Measurements from ENCODE around the gene METTL16. TPM values are rescaled to one million over a fixed set of nuclear protein-coding genes. Genes with fewer than 3 reads are reported as not detected.
"Not testable (repeated sequence)": the region's sequence is repeated elsewhere in the genome, so short reads cannot be mapped to it uniquely, and the experiment has no call there.

Gene METTL16
- total RNA-seq, 2 donors from 2014 or later, result 46.6 to 47.9 TPM

DNA sequence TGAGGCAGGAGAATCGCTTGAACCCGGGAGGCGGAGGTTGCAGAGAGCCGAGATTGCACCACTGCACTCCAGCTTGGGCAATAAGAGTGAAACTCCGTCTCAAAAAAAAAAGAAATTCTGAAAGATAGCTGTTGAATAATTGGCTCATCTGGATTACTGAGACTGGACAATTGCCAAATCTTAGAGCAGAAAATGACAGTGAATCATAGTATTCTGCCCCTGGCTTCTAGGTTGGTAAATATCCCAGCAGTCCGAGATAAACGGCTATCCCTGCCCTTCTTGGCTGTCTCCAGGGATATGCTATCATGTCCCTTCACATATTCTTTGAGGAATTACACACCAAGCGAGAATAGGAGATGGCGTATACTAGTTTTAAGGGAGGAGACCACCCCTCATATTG lies 35.5 kb upstream of the METTL16 start:
- Histone ChIP-seq H3K9me3 (no peaks in the 10 kb centered on the region), H3K4me3 (no peak overlapping the region), H3K27me3 (replicated peaks; ENCODE audit: insufficient read depth) (no peaks in the 10 kb centered on the region), H3K27ac (no peak overlapping the region), H3K4me1 (replicated peaks) (no peaks in the 10 kb centered on the region), H3K36me3 (no peaks in the 10 kb centered on the region)
- 77% methylated on average over 9 of the region's 9 CpGs for WGBS
- TF ChIP-seq POLR2AphosphoS5 (IDR thresholded peaks at IDR 0.05), result no peak
- no peak for TF ChIP-seq POLR2A (IDR thresholded peaks at IDR 0.05)
- intact Hi-C loops (cut with DNase I), result no loop called here
- DNase-seq (ENCODE audit: low spot score), result no peak

DNA sequence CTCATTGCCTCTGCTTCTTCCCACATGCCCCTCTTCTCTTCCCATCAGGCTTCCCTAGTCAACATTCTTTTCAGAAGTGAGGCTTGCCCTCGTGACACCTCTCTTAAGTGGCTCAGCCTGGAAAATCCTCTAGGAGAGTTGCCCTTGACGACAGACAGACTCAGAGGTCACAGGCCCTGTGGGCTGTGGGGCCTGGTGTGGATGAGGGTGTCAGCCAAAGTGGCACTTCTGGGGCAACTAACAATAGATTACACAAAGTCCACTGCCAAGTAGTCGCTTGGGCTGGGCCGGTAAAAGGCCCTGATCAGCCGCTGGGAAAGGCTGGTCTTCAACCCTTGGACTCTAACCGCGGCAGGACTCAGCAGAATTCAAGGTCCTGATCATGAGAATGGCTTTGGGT lies 33.7 kb upstream of the METTL16 start:
- Histone ChIP-seq H3K27ac (no peak overlapping the region), H3K4me3 (no peak overlapping the region), H3K4me1 (replicated peaks) (no peaks in the 10 kb centered on the region), H3K36me3 (no peaks in the 10 kb centered on the region), H3K9me3 (no peaks in the 10 kb centered on the region), H3K27me3 (replicated peaks; ENCODE audit: insufficient read depth) (no peaks in the 10 kb centered on the region)
- no peak for TF ChIP-seq POLR2AphosphoS5 (IDR thresholded peaks at IDR 0.05)
- TF ChIP-seq POLR2A (IDR thresholded peaks at IDR 0.05), result no peak
- TF ChIP-seq, protein P1, sequence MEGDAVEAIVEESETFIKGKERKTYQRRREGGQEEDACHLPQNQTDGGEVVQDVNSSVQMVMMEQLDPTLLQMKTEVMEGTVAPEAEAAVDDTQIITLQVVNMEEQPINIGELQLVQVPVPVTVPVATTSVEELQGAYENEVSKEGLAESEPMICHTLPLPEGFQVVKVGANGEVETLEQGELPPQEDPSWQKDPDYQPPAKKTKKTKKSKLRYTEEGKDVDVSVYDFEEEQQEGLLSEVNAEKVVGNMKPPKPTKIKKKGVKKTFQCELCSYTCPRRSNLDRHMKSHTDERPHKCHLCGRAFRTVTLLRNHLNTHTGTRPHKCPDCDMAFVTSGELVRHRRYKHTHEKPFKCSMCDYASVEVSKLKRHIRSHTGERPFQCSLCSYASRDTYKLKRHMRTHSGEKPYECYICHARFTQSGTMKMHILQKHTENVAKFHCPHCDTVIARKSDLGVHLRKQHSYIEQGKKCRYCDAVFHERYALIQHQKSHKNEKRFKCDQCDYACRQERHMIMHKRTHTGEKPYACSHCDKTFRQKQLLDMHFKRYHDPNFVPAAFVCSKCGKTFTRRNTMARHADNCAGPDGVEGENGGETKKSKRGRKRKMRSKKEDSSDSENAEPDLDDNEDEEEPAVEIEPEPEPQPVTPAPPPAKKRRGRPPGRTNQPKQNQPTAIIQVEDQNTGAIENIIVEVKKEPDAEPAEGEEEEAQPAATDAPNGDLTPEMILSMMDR (IDR thresholded peaks at IDR 0.05), result no peak
- intact Hi-C loops (cut with DNase I), result no loop called here
- whole genome bisulfite sequencing, result 88% methylated on average over 7 of the region's 7 CpGs
- no peak for DNase-seq (ENCODE audit: low spot score)

DNA sequence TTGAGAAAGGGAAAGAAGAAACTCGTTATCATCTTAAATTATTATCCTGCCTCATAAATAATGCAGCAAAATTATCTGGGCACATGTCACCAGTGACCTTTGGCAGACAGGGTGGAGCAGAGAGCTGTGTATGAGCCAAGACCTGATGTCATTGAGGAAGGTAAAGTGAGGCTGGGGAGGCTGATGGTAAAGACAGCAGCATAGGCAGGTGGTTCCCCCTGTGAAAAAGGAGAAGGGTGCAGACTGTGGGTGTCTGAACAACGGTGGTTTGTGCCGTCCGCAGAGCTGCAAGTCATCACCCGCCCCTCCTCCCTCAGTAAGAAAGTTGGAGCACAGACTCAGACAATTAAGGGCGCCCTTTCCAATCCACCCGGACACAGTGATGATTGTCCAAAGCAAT lies 30.8 kb upstream of the METTL16 start:
- WGBS, result 41% methylated on average over 7 of the region's 7 CpGs
- intact Hi-C loops (cut with DNase I), result no loop called here
- Histone ChIP-seq H3K27me3 (replicated peaks; ENCODE audit: insufficient read depth) (no peaks in the 10 kb centered on the region), H3K27ac (no peak overlapping the region), H3K4me1 (replicated peaks) (no peaks in the 10 kb centered on the region), H3K36me3 (no peaks in the 10 kb centered on the region), H3K4me3 (no peak overlapping the region), H3K9me3 (no peaks in the 10 kb centered on the region)
- TF ChIP-seq POLR2A (IDR thresholded peaks at IDR 0.05) (no peak), POLR2AphosphoS5 (IDR thresholded peaks at IDR 0.05) (no peak)
- TF ChIP-seq, protein P1 (IDR thresholded peaks at IDR 0.05), result no peak
- no peak for DNase-seq (ENCODE audit: low spot score)

GRCh38 chr17:2542056-2542455 lies 30.4 kb upstream of the METTL16 start:
- Histone ChIP-seq H3K36me3 (no peaks in the 10 kb centered on the region), H3K27me3 (replicated peaks; ENCODE audit: insufficient read depth) (no peaks in the 10 kb centered on the region), H3K4me1 (replicated peaks) (no peaks in the 10 kb centered on the region), H3K27ac (no peak overlapping the region), H3K4me3 (no peak overlapping the region), H3K9me3 (no peaks in the 10 kb centered on the region)
- 86% methylated on average over 4 of the region's 4 CpGs for WGBS
- DNase-seq (ENCODE audit: low spot score), result no peak
- TF ChIP-seq POLR2AphosphoS5 (IDR thresholded peaks at IDR 0.05) (no peak), POLR2A (IDR thresholded peaks at IDR 0.05) (no peak)
- TF ChIP-seq, protein P1 (IDR thresholded peaks at IDR 0.05), result no peak
- intact Hi-C loops (cut with DNase I), result no loop called here

DNA sequence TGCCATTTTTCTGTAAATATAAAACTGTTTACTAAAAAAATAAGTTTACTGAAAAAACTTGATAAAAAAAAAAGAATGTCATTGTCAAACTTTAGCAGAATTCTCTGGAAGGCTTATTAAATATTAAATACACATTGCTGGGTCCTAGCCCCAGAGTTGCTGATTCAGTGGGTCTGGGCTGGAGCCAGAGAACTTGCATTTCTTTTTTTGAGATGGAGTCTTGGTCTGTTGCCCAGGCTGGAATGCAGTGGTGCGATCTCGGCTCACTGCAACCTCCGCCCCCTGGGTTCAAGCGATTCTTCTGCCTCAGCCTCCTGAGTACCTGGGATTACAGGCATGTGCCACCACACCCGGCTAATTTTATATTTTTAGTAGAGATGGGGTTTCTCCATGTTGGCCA lies 25.9 kb upstream of the METTL16 start:
- intact Hi-C loops (cut with DNase I); H3K27ac ChIP-seq; H3K4me1 ChIP-seq (replicated peaks); H3K27me3 ChIP-seq (replicated peaks; ENCODE audit: insufficient read depth); DNase-seq (ENCODE audit: low spot score); H3K4me3 ChIP-seq; H3K36me3 ChIP-seq; H3K9me3 ChIP-seq: not testable (repeated sequence)
- WGBS, result 65% methylated on average over 5 of the region's 5 CpGs

DNA sequence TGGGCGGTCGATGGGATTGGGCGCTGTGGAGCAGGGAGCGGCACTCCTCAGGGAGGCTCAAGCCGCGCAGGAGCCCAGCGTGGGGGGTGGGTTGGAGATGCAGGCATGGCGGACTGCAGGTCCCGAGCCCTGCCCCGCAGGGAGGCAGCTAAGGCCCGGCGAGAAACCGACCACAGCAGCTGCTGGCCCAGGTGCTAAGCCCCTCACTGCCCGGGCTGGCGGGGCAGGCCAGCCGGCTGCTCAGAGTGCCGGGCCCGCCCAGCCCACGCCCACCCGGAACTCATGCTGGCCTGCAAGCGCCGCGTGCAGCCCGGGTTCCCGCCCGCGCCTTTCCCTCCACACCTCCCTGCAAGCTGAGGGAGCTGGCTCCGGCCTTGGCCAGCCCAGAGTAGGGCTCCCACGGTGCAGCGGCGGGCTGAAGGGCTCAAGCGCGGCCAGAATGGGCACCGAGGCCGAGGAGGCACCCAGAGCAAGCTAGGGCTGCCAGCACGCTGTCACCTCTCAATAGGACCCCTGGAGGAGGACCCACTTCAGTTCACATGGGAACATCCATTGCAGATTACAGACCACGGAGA lies 20.5 kb upstream of the METTL16 start:
- no peaks in the 10 kb centered on the region for H3K27me3 ChIP-seq (replicated peaks; ENCODE audit: insufficient read depth)
- no peak for TF ChIP-seq POLR2AphosphoS5 (IDR thresholded peaks at IDR 0.05)
- 96% methylated on average over 37 of the region's 37 CpGs for WGBS
- no peaks in the 10 kb centered on the region for H3K36me3 ChIP-seq
- no peaks in the 10 kb centered on the region for H3K9me3 ChIP-seq
- intact Hi-C loops (cut with DNase I), result no loop called here
- H3K4me1 ChIP-seq (replicated peaks), result no peaks in the 10 kb centered on the region
- H3K27ac ChIP-seq, result no peak overlapping the region
- no peak overlapping the region for H3K4me3 ChIP-seq
- no peak for DNase-seq (ENCODE audit: low spot score)

DNA sequence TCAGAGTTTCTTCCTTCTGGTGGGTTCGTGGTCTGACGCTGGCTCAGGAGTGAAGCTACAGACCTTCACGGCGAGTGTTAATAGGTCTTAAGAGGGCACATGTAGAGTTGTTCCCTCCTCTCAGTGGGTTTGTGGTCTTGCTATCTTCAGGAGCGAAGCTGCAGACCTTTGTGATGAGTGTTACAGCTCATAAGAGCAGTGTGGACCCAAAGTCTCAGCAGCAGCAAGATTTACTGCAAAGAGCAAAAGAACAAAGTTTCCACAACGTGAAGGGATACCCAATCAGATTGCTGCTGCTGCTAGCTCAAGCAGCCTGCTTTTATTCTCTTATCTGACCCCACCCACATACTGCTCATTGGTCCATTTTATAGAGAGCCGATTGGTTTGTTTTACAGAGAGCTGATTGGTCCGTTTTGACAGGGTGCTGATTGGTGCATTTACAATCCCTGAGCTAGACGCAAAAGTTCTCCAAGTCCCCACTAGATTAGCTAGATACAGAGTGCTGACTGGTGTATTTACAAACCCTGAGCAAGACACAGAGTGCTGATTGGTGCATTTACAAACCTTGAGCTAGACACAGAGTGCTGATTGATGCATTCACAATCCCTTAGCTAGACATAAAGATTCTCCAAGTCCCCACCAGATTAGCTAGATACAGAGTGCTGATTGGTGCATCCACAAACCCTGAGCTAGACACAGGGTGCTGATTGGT lies 19.7 kb upstream of the METTL16 start:
- H3K4me1 ChIP-seq (replicated peaks); H3K27me3 ChIP-seq (replicated peaks; ENCODE audit: insufficient read depth); H3K4me3 ChIP-seq; intact Hi-C loops (cut with DNase I); DNase-seq (ENCODE audit: low spot score); H3K27ac ChIP-seq; H3K9me3 ChIP-seq; H3K36me3 ChIP-seq: not testable (repeated sequence)
- 74% methylated on average over 9 of the region's 9 CpGs for WGBS

DNA sequence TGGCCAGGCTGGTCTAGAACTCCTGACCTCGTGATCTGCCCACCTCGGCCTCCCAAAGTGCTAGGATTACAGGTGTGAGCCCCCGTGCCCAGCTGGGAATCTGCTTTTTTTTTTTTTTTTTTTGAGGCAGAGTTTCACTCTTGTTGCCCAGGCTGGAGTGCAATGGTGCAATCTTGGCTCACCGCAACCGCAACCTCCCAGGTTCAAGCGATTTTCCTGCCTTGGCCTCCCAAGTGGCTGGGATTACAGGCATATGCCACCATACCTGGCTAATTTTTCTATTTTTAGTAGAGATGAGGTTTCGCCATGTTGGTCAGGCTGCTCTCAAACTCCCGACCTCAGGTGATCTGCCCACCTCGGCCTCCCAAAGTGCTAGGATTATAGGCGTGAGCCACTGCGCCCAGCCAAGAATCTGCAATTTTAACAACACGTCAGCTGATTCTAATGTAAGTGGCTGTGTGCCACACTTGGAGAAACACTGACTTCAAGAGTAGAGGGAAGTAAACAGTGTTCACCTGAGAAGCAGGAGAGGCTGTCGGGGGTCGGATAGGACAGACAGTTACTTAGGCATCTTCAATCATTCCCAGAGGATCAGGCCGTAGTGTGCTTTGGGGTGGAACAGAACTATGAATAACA lies 10.2 kb upstream of the METTL16 start:
- H3K4me1 ChIP-seq (replicated peaks); H3K27ac ChIP-seq; H3K9me3 ChIP-seq; intact Hi-C loops (cut with DNase I); H3K4me3 ChIP-seq; H3K36me3 ChIP-seq; DNase-seq (ENCODE audit: low spot score); H3K27me3 ChIP-seq (replicated peaks; ENCODE audit: insufficient read depth): not testable (repeated sequence)
- WGBS, result 92% methylated on average over 15 of the region's 15 CpGs

Data from prostate gland (tissue), 2 donors.